DND-41 (cell line): ENCODE data around the gene ANKRD11.
"Not testable (repeated sequence)": the region's sequence is repeated elsewhere in the genome, so short reads cannot be mapped to it uniquely, and the experiment has no call there.

Experiments used
- ATAC-seq: fragments of 200-7000 bp; cut with Tn5 transposase; 3 replicates; pipeline ENCODE4 v1.9.1; 2021; ENCODE audit warnings: low read depth; ENCODE audit not compliant: insufficient read depth
- DNase-seq: peaks from one replicate; pipeline ENCODE4 v3.0.0-alpha.2; 2020
- H2AFZ ChIP-seq: 2 replicates; pipeline ENCODE4 v1.6.0; 2012; ENCODE audit warnings: low read depth, low read length
- H3K27ac ChIP-seq: 2 replicates; pipeline ENCODE4 v1.5.1; 2012; ENCODE audit warnings: low read length, inconsistent platforms
- H3K27me3 ChIP-seq: fragments of 200-600 bp; sonication (generic); 2 replicates; pipeline ENCODE4 v1.6.0; 2012; ENCODE audit warnings: low read length, mild to moderate bottlenecking, inconsistent platforms; ENCODE audit not compliant: insufficient read depth, poor library complexity
- H3K36me3 ChIP-seq: 2 replicates; pipeline ENCODE4 v1.5.1; 2012; ENCODE audit warnings: low read length, inconsistent platforms; ENCODE audit not compliant: insufficient read depth
- H3K4me1 ChIP-seq: 2 replicates; pipeline ENCODE4 v1.5.1; 2012; ENCODE audit warnings: mild to moderate bottlenecking, low read length; ENCODE audit not compliant: insufficient read depth
- H3K4me2 ChIP-seq: 2 replicates; pipeline ENCODE4 v1.6.0; 2012; ENCODE audit warnings: mild to moderate bottlenecking, moderate library complexity, low read length, inconsistent platforms; ENCODE audit not compliant: insufficient read depth
- H3K4me3 ChIP-seq, 2 experiments: fragments of 200-600 bp in 1 of 2; shearing (Covaris generic) in 1 of 2; 2 replicates each; pipeline ENCODE4 v1.5.1; 2012 to 2016; ENCODE audit warnings: inconsistent platforms in 2 of 2, low read length in 2 of 2, mild to moderate bottlenecking in 2 of 2, low read depth in 1 of 2, moderate library complexity in 1 of 2
- H3K79me2 ChIP-seq: 2 replicates; pipeline ENCODE4 v1.6.0; 2012; ENCODE audit warnings: low read length, inconsistent platforms; ENCODE audit not compliant: insufficient read depth
- H3K9ac ChIP-seq: 2 replicates; pipeline ENCODE4 v1.6.0; 2012; ENCODE audit warnings: low read depth, mild to moderate bottlenecking, inconsistent platforms, low read length, moderate library complexity
- H3K9me3 ChIP-seq: 2 replicates; pipeline ENCODE4 v1.5.1; 2012; ENCODE audit warnings: low read length, moderate library complexity, mild to moderate bottlenecking, inconsistent platforms; ENCODE audit not compliant: insufficient read depth, severe bottlenecking
- H4K20me1 ChIP-seq: 2 replicates; pipeline ENCODE4 v1.6.0; 2012; ENCODE audit warnings: low read length; ENCODE audit not compliant: insufficient read depth
- CTCF ChIP-seq: IDR thresholded peaks from 2 replicates; pipeline ENCODE4 v1.5.1; 2012; ENCODE audit warnings: borderline replicate concordance, low read length, moderate library complexity, mild to moderate bottlenecking; ENCODE audit not compliant: poor library complexity, severe bottlenecking; ENCODE audit errors: extremely low read depth
- EZH2 ChIP-seq: IDR thresholded peaks from 3 replicates; pipeline ENCODE4 v1.6.1; 2012; ENCODE audit warnings: borderline replicate concordance, low read depth, mild to moderate bottlenecking, moderate library complexity, low read length, inconsistent platforms; ENCODE audit not compliant: severe bottlenecking

The ANKRD11 gene

GRCh38 chr16:89439659-89440058 is 50.7 kb downstream of the ANKRD11 start:
- no peak overlapping the region; the same call in 1 of the 2 replicates for H3K4me2 ChIP-seq
- no peak overlapping the region for H3K27ac ChIP-seq
- ATAC-seq (no peak), DNase-seq (no peak)
- H3K4me1 ChIP-seq = peaks cover 16% of the 10 kb centered on the region
- peaks cover 51% of the 10 kb centered on the region for H3K36me3 ChIP-seq
- no peak overlapping the region for H2AFZ ChIP-seq
- no peaks in the 10 kb centered on the region for H3K27me3 ChIP-seq
- H3K79me2 ChIP-seq = peaks cover 100% of the 10 kb centered on the region
- peaks cover 98% of the 10 kb centered on the region for H4K20me1 ChIP-seq
- H3K9me3 ChIP-seq = no peaks in the 10 kb centered on the region
- no peak for TF ChIP-seq CTCF
- TF ChIP-seq EZH2 = no peak
- no peak overlapping the region for H3K4me3 ChIP-seq
- H3K9ac ChIP-seq = no peak overlapping the region

- H3K79me2 ChIP-seq = peaks cover 100% of the 10 kb centered on the region
- H3K4me3 ChIP-seq = no peak overlapping the region
- H3K27me3 ChIP-seq = no peaks in the 10 kb centered on the region
- H3K36me3 ChIP-seq = peaks cover 50% of the 10 kb centered on the region
- no peak overlapping the region for H3K27ac ChIP-seq
- H2AFZ ChIP-seq = no peak overlapping the region
- no peak for TF ChIP-seq CTCF
- TF ChIP-seq EZH2 = no peak
- no peak overlapping the region for H3K4me2 ChIP-seq
- no peak for DNase-seq
- H4K20me1 ChIP-seq = peaks cover 98% of the 10 kb centered on the region
- no peaks in the 10 kb centered on the region for H3K9me3 ChIP-seq
- no peak for ATAC-seq
- H3K4me1 ChIP-seq = no peaks in the 10 kb centered on the region
- no peak overlapping the region for H3K9ac ChIP-seq
Measured at GRCh38 chr16:89437991-89438390, 52.4 kb downstream of the ANKRD11 start.

- H3K4me1 ChIP-seq = no peaks in the 10 kb centered on the region
- no peak overlapping the region for H3K4me3 ChIP-seq
- 0 out of 3 replicates have a peak, but pooled peaks have one; percentile 20 for ATAC-seq
- no peaks in the 10 kb centered on the region for H3K9me3 ChIP-seq
- no peak overlapping the region for H3K27ac ChIP-seq
- H4K20me1 ChIP-seq = peaks cover 98% of the 10 kb centered on the region
- no peak overlapping the region for H3K4me2 ChIP-seq
- TF ChIP-seq EZH2 = no peak
- no peak for TF ChIP-seq CTCF
- H3K79me2 ChIP-seq = peaks cover 100% of the 10 kb centered on the region
- no peaks in the 10 kb centered on the region for H3K27me3 ChIP-seq
- H3K9ac ChIP-seq = no peak overlapping the region
- no peak for DNase-seq
- H3K36me3 ChIP-seq = peaks cover 50% of the 10 kb centered on the region
- H2AFZ ChIP-seq = no peak overlapping the region
Measured at GRCh38 chr16:89437251-89437987, 52.9 kb downstream of the ANKRD11 start.

- H3K36me3 ChIP-seq = peaks cover 54% of the 10 kb centered on the region
- DNase-seq = no peak
- H3K4me2 ChIP-seq = no peak overlapping the region
- no peaks in the 10 kb centered on the region for H3K9me3 ChIP-seq
- peaks cover 100% of the 10 kb centered on the region for H4K20me1 ChIP-seq
- no peak overlapping the region for H3K27ac ChIP-seq
- no peak for ATAC-seq
- H3K27me3 ChIP-seq = no peaks in the 10 kb centered on the region
- H3K79me2 ChIP-seq = peaks cover 100% of the 10 kb centered on the region
- H2AFZ ChIP-seq = no peak overlapping the region
- H3K4me3 ChIP-seq = no peak overlapping the region
- H3K4me1 ChIP-seq = no peaks in the 10 kb centered on the region
- TF ChIP-seq CTCF = no peak
- no peak for TF ChIP-seq EZH2
- H3K9ac ChIP-seq = no peak overlapping the region
Measured at GRCh38 chr16:89436366-89436765, 54.0 kb downstream of the ANKRD11 start.

GRCh38 chr16:89435059-89435458 is 55.3 kb downstream of the ANKRD11 start:
- H3K4me3 ChIP-seq, H3K4me2 ChIP-seq, H2AFZ ChIP-seq, DNase-seq, H3K27me3 ChIP-seq, H3K4me1 ChIP-seq, H3K9me3 ChIP-seq, H3K27ac ChIP-seq, H3K9ac ChIP-seq, ATAC-seq: not testable (repeated sequence)
- H3K36me3 ChIP-seq = peaks cover 57% of the 10 kb centered on the region
- peaks cover 98% of the 10 kb centered on the region for H4K20me1 ChIP-seq
- peaks cover 98% of the 10 kb centered on the region for H3K79me2 ChIP-seq
